HCT116 (cell line): Measurements from ENCODE around the gene HPCAL1.

Experiments used
- CEBPB ChIP-seq: IDR thresholded peaks from 2 replicates; pipeline ENCODE4 v1.6.1; 2012; ENCODE audit warnings: low read depth
- EZH2 ChIP-seq: fragments of 200-600 bp; sonication (generic); IDR thresholded peaks from 2 replicates; pipeline ENCODE4 v1.6.1; 2017; ENCODE audit warnings: antibody characterized with exemption, mixed run types
- FOSL1 ChIP-seq: IDR thresholded peaks from 2 replicates; pipeline ENCODE4 v1.6.1; 2012; ENCODE audit warnings: low read depth
- POLR2A ChIP-seq: IDR thresholded peaks from 2 replicates; pipeline ENCODE4 v1.7.0; 2011; ENCODE audit warnings: borderline replicate concordance; ENCODE audit not compliant: insufficient read depth, insufficient read length; ENCODE audit errors: extremely low read depth
- POLR2AphosphoS5 ChIP-seq: IDR thresholded peaks from 2 replicates; pipeline ENCODE4 v1.6.1; 2011; ENCODE audit warnings: mild to moderate bottlenecking, low read depth, low read length, moderate library complexity
- RAD21 ChIP-seq: IDR thresholded peaks from 2 replicates; pipeline ENCODE4 v1.6.1; 2012; ENCODE audit warnings: low read depth, mild to moderate bottlenecking
- SIN3A ChIP-seq: IDR thresholded peaks from 2 replicates; pipeline ENCODE4 v1.6.1; 2012; ENCODE audit warnings: low read depth
- YY1 ChIP-seq: IDR thresholded peaks from 2 replicates; pipeline ENCODE4 v1.6.1; 2011; ENCODE audit warnings: low read length, low read depth, moderate library complexity, mild to moderate bottlenecking; ENCODE audit not compliant: insufficient replicate concordance; ENCODE audit errors: extremely low read depth
- ZNF274 ChIP-seq: fragments of 200-500 bp; sonication (Bioruptor generic); IDR thresholded peaks from 2 replicates; pipeline ENCODE4 v1.6.1; 2014; ENCODE audit warnings: mild to moderate bottlenecking, low read depth, low read length, inconsistent platforms
- TF ChIP-seq, protein P1 (sequence below), 3 experiments: fragments of 200-600 bp in 1 of 3; sonication (generic) in 1 of 3; IDR thresholded peaks in 2 of 3; conservative IDR thresholded peaks in 1 of 3; 2 replicates each; pipeline ENCODE4 v1.5.1; 2012 to 2017; ENCODE audit warnings: low read depth in 2 of 3, low read length in 2 of 3, antibody characterized with exemption in 1 of 3, borderline replicate concordance in 1 of 3, control low read depth in 1 of 3, mild to moderate bottlenecking in 1 of 3, mixed read lengths in 1 of 3, mixed run types in 1 of 3, moderate library complexity in 1 of 3; ENCODE audit not compliant: insufficient read depth in 1 of 3
- TF ChIP-seq, protein P2 (sequence below): IDR thresholded peaks from 2 replicates; pipeline ENCODE4 v1.6.1; 2012

DNA sequence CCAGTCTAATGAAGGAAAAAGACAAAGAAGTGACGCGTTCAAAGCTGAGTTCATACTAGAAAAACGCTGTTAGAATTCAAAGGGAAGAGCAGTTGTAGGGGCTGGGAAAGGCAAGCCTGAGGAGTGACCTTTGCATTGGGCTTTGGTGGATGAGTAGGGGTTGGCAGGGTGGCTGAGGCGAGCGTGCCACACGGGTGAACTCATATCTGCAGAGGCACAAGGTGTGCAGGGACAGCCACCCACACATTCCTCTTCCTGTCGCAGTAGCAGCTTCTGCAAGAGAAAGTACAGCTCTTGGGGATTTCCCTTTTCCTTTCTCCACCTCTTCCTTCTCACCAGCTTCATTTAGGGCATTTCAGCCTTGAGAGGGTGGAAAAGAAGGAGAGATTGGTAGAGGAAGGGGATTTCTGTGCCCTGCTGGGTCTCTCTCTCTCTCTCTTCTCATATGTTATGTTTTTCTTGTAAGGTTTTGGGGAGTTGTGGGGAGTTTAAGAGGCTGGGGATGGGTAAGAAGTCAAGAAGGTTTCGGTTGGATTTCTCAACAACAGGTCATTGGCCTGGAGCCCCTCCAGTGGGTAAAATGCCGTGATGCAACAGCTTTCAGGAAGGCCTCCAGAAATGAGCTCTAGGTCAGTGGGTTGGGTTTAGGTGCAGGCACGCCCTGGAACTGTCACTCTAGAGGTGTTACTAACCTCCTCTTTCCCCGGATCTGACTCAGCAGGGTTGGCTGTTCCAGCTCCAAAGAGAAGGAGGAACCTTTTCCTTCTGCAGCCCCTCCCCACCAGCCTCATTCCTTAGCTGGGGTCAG is 105.3 kb downstream of the HPCAL1 start:
- TF ChIP-seq, protein P1, sequence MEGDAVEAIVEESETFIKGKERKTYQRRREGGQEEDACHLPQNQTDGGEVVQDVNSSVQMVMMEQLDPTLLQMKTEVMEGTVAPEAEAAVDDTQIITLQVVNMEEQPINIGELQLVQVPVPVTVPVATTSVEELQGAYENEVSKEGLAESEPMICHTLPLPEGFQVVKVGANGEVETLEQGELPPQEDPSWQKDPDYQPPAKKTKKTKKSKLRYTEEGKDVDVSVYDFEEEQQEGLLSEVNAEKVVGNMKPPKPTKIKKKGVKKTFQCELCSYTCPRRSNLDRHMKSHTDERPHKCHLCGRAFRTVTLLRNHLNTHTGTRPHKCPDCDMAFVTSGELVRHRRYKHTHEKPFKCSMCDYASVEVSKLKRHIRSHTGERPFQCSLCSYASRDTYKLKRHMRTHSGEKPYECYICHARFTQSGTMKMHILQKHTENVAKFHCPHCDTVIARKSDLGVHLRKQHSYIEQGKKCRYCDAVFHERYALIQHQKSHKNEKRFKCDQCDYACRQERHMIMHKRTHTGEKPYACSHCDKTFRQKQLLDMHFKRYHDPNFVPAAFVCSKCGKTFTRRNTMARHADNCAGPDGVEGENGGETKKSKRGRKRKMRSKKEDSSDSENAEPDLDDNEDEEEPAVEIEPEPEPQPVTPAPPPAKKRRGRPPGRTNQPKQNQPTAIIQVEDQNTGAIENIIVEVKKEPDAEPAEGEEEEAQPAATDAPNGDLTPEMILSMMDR (IDR thresholded peaks at IDR 0.05 in 2 of 3, conservative IDR thresholded peaks at IDR 0.05 in 1 of 3; ENCODE audit: borderline replicate concordance in 1 of 3, insufficient read depth in 1 of 3, low read depth in 2 of 3, low read length in 2 of 3) = no peak
- no peak for TF ChIP-seq POLR2A
- no peak for TF ChIP-seq FOSL1
- TF ChIP-seq EZH2 = no peak
- TF ChIP-seq CEBPB = no peak
- TF ChIP-seq ZNF274 = no peak
- TF ChIP-seq POLR2AphosphoS5 = peak; percentile 52
- TF ChIP-seq, protein P2, sequence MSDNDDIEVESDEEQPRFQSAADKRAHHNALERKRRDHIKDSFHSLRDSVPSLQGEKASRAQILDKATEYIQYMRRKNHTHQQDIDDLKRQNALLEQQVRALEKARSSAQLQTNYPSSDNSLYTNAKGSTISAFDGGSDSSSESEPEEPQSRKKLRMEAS = no peak
- TF ChIP-seq RAD21 = no peak
- no peak for TF ChIP-seq SIN3A
- TF ChIP-seq YY1 = no peak
